Brain pericyte (primary cell): ENCODE results near the gene RIN1.
"Not testable (repeated sequence)": the region's sequence is repeated elsewhere in the genome, so short reads cannot be mapped to it uniquely, and the experiment has no call there.

Experiments used
- DNase-seq: peaks from one replicate; pipeline ENCODE4 v3.0.0-alpha.2; 2012; ENCODE audit warnings: low read depth, low spot score

RIN1 gene

DNA sequence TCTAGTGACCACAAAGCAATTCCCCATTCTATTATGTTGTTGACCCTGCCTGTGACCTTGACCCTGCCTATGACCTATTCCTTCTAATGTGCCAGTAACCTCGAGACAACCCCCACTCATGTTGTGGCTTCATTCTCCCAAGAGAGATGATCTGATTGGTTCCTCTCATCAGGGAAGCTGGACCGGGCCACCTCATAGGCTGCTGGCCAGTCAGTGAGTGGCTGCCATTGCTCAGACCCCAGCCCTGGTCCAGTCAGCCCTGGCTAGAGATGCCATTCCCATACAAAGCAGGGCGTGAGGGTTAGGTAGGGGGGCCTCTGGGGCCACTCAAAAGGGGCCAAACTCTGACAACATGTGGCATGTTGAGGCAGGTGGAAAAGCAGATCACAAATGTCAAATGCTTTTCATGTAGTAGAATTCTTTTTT is 23.4 kb upstream of the RIN1 start:
- DNase-seq, result no peak

DNA sequence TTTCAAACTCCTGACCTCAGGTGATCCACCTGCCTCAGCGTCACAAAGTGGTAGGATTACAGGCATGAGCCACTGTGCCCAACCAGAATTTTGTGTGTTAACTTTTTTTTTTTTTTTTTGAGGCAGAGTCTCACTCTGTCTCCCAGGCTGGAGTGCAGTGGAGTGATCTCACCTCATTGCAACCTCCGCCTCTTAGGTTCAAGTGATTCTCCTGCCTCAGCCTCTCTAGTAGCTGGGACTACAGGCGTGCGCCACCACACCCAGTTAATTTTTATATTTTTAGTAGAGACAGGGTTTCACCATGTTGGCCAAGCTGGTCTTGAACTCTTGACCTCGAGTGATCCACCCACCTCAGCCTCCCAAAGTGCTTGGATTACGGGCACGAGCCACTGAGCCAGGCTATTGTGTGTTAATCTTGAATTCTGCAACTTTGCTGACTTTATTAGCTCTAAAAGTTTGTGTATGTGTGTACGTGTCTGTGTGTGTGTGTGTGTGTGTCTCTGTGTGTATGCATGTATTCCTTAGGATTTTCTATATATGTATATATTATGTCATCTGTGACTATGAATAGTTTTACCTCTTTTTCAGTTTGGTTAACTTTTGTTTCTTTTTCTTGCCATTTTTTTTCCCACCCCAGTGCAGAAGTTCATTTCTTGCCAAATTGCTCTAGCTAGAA is 14.5 kb upstream of the RIN1 start:
- not testable (repeated sequence) for DNase-seq

DNA sequence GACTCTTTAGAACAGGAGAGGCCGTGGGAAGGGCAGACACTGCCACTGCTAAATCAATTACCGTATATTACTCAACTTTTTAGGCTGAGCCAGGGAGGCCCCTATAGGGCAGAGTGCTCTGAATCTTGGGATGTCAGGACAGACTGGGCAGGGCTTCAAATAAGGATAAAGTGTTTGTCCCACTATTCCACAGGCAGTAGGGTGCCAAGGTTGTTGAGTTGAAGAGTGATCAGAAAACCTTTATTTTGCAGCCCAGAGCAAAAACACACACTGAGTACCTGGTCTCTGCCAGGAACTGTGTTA is 12.8 kb upstream of the RIN1 start:
- DNase-seq, result no peak

DNA sequence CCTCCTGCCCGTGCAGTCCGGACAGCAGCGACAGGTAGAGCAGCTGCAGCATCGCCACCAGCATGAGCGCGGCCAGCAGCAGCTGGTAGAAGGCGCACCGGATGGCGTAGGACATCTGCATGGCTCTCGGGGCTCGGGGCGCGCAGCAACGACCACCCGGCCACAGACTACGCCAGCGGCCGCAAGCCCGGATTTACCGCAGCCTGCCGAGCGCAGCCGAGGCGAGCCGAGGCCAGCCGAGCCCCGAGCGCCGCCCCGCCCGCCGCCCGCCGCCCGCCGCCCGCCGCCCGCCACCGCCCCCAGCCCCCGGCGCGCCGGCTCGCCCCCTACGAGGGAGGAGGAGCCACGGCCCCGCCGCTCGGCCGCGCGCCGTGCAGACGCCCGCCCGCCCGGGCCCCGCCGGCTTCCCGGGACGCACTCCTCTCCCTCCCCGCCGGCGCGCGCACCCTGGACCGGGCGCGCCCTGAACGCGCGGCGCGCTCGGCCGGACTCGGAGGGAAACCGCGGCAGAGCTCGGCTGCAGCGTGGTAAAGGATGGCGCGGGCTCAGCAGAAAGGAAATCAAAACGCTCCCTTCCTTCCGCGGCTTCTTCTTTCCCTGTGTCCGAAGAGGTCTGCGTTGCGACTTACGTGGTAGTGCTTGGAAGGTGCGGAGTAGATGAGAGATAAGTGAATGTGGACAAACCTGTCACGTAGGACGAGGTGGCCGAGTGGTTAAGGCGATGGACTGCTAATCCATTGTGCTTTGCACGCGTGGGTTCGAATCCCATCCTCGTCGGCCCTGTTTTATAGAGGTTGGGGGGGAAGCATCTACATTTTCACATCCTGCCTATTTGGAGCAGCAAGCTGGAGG is 11.4 kb upstream of the RIN1 start, which contains the start of gene B4GAT1:
B4GAT1 (minus strand) TSS at position 205 of the 852 bp plus-strand sequence; CDS start at position 121, 84 bp downstream.
- DNase-seq, result peak; percentile 84

DNA sequence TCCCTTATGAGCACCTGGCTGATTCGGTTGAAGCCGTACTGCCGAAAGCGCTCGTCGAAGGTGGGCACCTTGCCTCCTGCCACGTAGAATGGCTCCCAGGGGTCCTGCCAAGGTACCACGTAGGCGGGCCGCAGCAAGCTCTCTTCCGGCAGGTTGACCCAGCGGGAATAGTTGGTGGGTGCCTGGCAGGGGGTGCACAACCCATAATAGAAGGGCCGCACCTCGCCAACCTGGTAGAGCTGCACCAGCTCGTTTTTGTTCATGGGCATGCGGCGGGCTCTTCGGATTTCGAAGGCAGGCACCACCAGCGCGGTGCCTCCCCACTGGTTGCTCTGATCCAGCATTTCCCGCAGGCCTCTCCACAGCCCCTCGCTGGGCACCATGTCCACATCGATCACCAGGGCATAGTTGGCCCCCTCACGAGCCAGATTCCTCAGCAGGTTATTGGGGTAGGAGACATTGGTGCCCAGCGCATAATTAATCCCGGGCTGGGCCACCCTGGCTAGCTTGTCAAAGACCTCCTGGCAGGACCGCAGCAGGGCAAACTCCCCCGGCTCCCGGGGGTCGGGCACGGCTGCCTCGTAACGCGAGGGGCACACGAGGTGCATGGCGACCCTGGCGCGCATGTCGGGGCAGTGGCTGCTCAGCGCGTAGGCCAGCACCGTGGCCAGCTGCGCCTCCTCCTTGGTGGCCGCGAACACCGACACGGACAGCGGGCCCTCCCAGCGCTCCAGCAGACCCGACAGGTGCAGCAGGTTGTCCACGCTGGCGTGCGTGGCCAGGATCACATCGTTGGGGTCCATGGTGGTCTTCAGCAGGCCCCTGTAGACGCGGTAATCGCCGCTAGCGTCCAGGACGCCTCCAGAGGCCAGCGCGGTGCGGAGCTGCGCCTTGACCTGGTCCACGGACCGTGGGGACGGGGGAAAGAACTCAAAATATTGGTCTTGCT is 10.5 kb upstream of the RIN1 start:
- no peak for DNase-seq

DNA sequence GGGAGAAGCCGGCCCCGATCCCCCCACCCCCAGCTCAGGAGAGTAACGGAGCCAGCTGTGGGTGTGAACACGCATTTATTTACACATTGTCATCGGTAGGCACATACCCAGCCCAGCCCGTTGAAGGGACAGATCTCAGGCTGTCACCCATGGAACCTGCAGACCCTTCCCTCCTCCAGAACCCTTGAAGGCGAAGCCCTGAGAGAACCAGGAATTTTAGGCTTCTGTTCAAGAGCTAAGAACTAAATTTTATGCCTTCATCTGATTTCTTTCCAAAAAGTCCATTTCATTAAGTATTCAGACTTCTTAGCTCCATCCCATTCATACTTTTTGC is 9.0 kb upstream of the RIN1 start:
- no peak for DNase-seq

DNA sequence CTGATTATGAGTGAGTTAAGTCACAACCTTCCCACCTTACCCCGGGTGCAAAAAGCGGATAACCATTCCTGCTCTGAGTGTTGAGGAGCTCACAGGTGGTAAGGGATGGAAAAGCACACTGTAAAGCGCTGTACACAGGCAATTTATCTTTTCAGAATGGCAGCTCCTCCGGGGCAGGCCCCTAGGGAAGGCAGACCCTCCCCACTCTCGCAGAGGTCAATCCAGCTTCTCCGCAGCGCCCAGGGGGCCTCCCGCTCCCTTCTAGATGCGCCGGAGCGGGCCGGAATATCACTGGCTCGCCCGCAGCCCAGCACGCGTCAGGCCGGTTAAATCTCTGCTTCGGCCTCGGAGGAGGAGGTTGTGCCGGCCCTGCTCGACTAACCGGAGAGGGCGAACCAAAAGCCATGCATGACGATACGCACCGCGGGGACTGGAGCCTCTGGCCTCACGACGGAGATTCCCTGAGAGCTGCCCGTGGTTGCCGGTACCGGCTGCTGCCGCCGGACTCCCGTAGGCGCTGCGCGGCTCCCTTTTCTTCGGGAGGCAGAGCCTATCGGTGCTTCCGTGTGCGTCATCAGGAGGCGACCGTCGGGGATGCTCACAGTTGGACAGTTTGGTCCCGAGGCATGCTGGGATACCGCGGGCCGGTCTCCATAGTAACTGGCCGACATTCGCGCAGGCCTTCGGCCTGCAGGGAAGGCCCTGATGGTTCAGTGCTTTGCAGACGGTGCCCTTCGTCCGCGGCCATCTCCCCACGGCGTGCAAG is 8.5 kb upstream of the RIN1 start, which contains the start of gene BRMS1:
BRMS1 (minus strand) TSS at position 555 of the 766 bp plus-strand sequence. CDS start 2,870 bp downstream, outside the sequence.
- peak; percentile 83 for DNase-seq

DNA sequence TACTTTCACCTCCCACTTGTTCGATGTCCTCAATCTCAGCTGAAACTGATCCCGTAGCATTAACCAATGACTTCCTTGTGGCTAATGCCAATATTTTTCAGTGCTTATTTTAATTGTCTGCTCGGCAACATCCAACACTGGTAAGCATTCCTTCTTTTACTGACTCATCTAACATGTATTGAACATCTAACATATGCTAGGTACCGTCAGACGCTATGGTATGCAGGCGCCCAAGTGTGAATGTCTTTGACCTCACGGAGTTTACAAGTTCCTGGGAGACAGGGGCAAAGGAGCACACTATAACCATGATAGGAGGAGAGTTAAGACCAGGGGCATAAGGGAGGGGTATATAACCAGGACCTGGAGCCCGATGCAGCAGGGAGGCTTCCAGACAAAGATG is 6.9 kb upstream of the RIN1 start:
- DNase-seq, result no peak

DNA sequence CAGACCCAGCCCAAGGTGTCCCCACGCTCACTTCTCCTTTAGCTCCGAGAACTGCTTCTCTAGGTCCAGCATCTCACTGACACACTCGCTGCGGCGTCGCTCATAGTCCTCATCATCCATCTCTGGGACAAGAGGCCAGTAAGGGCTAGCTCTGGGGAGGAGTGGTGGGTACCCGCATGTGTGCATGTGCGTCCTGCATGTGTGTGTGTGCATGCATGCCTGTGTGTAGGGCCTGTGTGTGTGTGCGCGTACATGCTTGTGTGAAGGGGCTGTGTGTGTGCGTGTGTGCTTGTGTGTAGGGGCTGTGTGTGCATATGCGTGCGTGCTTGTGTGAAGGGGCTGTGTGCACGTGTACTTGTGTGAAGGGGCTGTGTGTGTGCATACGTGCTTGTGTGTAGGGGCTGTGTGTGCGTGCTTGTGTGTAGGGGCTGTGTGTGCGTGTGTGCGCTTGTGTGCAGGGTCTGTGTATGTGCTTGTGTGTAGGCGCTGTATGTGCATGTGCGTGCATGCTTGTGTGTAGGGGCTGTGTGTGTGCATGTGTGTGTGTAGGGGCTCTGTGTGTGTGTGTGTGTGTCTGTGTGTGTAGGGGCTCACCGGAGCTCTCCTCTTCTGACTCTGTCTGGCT is 5.4 kb upstream of the RIN1 start:
- DNase-seq, result no peak

DNA sequence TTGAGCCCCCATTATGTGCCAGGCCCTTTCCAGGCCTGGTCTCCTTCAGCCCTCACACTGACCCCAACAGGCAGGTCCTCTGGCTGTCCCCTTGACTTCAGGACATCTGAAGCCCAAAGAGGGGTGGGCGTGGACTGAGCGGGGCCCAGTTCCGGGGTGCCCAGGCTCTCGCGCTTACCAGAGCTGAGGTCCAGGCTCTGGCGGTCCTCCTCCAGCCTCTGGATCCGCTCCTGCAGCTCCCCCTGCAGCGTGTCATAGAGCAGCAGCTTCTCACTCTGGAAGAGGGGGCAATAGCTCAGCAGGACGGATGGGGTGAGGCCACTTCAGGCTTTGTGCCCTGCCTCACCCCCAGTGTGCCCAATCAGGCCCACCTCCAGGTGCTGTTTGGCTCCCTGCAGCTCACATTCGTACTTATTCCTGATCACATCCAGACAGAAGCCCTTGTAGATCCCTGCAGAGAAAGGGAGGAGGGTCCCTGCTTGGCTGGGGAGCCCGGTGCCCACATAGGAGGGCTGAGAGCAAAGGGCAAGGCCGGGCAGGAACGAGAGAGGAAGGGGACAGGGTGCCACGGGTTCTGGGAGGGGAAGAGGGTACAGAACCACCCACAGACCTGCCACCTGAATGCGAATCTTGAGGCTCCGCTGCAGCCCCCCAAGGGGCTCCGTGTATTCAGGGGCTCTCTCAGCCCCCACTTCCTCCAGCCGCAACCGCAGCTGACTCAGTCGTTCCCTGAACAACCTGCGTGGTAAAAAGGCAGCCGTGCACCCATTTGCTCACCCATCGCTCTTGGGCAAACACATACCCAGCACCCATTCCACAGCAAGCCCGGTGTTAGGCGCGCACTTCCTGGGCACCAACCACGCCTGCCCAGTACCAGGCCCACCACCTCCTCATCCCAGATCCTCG is 4.6 kb upstream of the RIN1 start:
- DNase-seq, result no peak

DNA sequence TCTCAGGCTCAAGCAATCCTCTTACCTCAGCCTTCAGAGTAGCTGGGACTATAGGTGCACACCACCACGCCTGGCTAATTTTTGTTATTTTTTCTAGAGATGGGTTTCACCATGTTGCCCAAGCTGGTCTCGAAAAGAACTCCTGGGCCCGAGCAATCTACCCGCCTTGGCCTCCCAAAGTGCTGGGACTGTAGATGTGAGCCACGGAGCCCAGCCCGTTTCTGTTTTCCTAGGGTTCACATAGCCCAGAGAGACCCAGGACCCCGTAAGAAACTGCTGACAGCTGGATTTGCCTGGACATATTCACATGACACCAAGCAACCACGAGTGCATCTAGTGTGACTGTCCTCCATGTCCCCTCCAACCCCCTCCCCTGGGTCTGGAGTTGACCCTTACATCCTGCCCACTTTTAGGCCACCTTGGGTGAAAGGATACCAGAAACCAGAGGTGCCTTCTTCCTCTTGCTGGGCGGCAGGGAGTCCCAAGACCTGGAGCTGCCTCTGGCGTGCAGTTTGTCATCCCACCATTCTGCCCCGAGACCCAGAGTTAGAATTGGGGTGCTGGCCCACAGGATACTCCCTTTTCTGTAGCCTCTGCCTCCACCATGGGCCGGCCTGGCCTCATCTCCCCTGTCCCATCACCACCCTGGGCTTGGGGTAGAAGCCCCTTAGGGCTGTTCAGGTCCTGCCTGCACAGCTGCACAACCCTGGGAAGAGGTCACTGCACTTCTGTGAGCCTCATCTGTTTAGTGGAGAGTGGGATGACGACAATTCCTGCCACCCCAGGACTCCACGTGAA is 3.7 kb upstream of the RIN1 start:
- DNase-seq, result no peak

DNA sequence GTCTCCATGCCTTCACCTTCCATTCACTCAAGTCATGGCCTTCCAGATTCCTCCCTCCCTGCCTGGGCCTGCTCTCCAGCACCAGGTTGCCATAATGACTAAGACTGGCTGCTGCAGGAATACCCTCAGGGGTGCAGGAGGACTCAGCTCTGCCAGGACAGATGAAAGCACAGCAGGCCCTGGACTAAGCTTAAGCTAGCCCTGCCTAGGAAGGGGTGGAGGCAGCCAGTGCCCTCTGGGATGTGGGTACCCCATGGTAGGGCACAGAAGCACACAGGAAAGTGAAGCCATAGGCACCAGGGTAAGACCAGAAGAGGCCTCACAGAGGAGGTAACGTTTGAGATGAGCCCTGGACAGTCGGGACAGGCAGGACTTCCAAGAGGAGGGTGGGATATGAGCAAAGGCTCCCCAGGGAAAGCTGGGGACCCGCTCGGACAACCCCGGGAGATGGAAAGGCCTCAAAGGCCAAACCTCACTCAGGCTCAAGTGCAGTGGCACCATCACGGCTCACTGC is 3.0 kb upstream of the RIN1 start:
- no peak for DNase-seq

DNA sequence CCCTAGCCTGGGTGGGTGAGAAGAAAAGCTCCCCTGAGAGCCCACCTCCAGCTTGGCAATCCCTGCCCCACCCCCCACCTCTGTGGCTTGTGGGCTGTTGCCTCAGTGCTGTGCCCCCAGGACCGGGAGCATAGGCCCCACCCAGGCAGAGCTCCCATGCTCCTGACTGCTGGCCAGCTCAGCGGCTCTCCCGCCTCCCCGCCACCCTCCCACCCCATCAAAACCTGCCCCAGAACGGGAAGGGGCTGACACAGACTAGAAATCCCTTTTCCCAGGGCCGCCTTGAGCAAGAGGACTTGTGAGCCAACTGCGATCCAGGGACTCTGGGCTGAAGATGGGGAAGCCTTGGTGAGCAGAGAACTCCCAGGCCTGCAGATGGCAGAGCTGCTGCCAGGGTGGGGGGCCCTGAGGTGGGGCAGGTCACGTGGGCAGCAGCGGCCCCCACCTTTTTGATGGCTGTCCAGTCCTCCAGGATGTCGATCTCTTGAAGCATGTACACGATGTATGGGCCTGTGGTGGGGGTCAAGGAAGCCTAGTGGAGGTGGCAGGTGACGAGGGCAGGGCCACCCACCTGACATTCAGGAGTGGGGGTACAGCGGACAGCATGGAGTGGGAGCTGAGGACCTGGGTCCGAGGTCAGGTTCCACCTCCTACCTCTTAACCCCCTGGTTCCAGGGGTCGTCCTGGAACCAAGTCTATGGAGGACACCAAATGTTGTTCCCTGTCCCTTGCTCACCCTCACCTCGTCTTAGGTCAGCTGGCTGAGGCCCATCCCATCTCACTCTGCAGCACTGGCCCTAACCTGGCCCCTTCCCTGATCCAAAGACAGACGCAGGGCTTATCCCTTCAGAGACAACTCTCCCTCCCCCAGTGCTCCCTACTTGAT is 2.3 kb upstream of the RIN1 start:
- DNase-seq, result no peak

DNA sequence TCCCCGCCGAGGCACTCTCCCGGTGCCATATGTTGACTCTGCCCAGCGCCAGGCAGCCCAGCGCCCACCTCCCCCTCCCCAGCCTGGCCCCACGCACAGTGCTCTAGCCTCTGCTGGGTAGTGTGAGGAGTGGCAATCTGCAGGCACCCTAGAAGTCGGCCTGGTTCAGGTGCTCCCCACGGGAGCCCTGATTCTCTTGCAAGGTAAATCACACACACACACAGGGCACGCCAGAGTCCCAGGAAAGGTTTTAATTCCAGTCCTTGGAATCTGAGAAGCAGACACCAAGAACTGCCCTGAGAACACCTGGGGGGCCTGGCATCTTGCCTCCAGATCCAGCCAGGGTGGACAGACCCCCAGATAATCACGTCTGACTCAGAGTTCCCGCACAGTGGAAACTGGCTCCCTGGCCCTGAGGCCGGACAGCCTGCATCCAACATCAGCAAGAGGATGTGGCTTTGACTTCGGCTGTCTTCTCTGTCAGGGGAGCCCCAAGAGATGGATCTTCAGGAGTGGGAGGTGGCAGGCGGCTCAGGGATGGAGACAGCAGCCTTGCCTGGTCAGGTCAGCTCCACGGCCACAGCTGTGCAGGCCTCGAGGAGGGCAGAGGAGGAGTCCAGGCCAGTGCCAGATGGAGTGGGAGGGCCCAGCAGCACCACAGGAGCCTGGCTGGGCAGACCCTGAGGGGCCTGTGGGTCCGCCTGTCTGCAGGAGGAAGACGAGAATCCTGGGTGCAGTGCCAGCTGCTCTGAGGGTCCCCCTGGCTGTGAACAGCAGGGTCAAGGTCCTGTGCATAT is 1.1 kb upstream of the RIN1 start:
- no peak for DNase-seq

DNA sequence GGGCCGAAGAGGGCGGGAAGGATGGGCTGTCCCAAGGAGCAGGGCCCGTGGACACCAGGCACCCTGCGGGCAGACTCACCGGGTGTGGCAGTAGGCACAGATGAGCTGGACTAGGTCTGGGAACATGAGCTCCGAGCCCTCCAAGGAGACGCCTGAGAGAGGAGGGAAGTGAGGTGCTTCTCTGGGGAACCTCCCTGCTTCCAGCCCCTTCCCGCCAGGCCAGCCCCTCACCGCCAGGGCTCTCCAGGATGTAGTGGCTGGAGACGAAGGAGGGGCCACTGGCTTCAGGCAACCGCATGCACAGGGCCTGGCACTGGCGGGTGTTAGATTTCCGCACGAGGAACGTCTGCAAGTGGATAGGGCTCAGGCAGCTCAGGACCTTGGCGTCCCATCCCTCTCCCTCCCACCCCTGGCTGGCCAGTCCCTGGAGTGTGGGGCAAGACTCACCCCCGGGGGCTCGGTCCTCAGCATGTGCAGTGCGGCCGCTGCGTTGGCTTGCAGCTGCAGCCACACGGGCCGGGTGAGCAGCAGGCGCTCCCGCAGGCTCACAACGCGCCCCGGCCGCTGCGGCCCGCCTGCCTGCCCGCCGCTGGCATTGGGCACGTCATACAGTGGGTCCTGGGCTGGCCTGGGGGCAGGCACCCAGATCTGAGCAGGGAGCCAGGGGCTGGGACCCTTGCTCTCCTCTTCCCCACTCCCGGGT is 552 bp downstream of the RIN1 start:
- DNase-seq, result peak; percentile 61
